ENCODE data around the gene PPFIA2. TPM values are rescaled to one million over a fixed set of nuclear protein-coding genes. Genes with fewer than 3 reads are reported as not detected.
"Not testable (repeated sequence)": the region's sequence is repeated elsewhere in the genome, so short reads cannot be mapped to it uniquely, and the experiment has no call there.

Gene PPFIA2
- total RNA-seq, 2 donors from 2014 or later, result 22.6 to 62.6 TPM

DNA sequence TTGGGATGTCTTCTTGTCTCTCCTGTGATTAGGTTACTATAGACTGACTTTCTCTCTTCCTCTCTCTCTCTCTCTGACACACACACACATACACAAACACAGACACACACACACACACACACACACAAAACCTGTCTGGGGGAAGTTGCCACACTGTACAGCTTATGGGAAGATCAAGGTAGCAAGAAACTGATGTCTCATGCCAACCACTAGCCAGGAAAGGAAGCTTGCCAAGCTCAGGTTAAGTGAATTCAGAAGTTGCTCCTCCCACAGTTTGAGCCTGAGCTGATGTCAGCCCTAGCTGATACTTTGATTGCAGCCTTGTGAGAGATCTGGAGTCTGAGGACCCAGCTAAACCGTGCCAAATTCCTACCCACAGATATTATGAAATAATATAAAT lies 67.1 kb downstream of the PPFIA2 start:
- no peak for DNase-seq (ENCODE audit: low spot score)
- intact Hi-C loops (cut with DNase I), result no loop called here

DNA sequence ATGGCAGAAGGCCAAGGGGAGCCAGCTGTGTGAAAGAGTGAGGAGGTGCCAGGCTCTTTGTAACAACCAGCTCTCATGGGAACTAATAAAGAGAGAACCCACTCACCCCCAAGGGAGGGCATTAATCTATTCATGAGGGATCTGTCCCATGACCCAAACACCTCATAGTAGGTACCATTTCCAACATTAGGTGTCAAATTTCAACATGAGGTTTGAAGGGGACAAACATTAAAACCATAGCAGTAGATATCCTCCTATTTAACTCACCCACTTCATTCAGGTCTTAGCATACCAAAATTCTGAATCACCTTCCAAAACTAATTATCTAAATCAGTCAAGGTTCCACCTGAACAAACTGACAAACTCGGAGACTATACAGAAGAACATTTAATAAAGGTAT lies 75.3 kb downstream of the PPFIA2 start:
- no peak for DNase-seq (ENCODE audit: low spot score)
- intact Hi-C loops (cut with DNase I), result no loop called here

DNA sequence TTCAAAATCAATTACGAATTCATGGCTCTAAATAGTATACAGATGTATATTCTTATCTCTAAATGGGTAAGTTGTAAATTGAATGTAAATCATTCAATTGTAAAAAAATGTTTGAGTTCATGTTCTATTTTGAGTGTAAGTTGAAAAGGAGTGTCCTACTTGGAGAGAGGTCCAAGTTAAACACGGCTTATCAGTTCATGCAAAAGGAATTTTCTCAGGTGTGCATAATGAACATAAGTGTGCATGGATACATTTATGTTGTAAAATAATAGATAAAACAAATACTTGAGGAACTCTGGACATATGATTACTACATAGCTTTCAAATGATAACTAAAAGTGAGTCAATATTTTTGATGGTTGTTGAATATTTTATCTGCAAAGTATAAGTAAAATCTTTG lies 79.5 kb downstream of the PPFIA2 start:
- no peak for DNase-seq (ENCODE audit: low spot score)
- intact Hi-C loops (cut with DNase I), result no loop called here

DNA sequence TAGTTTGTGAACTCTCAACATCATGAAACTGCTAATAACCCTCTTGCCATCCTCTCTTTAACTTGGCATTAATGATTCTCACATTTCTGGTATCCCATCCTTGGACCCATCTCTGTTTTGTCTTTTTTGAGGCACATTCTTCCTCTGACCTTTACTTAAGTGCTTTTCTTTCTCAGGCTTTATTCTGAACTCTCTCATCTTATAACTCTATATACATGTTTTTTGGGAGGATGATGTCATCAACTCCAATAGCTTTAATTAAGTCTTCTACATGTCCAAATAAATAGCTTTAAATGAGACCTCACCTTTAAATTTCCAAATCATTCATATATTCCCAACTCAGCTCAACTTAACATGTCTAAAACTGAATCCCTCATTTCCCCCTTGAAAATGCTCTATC lies 88.4 kb downstream of the PPFIA2 start:
- no peak for DNase-seq (ENCODE audit: low spot score)
- intact Hi-C loops (cut with DNase I), result no loop called here

DNA sequence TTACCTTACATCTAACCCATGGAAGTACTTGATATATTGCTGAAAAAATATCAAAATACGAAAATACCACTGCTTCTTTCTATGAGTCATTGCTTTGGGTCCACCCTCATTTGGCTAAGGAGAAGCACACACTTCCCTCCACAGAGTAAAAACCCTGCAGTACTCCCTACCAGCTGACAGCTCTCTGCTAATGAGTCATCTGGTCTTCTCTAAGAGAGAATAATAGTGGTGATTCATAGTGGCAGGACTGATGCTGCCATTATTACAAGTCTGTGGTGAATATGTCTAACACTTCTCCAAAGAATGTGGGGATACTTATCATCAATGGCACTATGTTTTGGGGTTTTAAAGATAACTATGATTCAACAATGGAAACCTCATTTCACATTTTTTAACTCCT lies 90.7 kb downstream of the PPFIA2 start:
- intact Hi-C loops (cut with DNase I), result no loop called here
- no peak for DNase-seq (ENCODE audit: low spot score)

DNA sequence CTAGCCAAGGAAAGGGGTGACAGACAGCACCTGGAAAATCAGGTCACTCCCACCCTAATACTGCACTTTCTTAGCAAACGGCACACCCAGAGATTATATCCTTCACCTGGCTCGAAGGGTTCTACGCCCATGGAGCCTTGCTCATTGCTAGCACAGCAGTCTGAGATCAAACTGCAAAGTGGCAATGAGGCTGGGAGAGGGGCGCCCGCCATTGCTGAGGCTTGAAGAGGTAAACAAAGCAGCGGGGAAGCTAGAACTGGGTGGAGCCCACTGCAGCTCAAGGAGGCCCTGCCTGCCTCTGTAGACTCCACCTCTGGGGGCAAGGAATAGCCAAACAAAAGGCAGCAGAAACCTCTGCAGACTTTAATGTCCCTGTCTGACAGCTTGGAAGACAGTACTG lies 99.8 kb downstream of the PPFIA2 start:
- DNase-seq (ENCODE audit: low spot score); intact Hi-C loops (cut with DNase I): not testable (repeated sequence)

DNA sequence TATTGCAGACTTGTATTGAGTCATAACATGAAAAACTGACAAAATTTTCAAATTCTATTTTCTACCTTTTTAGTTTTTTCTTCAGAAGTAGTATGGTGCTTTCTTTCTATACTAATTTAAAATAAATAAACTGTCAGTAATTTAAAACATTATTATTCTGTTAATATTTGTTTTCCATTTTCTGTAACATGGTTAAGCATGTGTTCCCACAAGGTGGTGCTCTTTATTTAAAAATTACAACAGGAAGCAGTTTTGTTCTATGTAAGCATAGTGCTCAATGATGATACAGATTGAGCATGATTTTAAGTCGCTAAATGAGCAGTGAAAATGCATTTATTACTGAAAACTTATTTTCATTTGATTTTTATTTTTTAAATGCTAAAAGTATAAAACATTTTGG lies 114.6 kb downstream of the PPFIA2 start:
- intact Hi-C loops (cut with DNase I), result no loop called here
- DNase-seq (ENCODE audit: low spot score), result no peak

DNA sequence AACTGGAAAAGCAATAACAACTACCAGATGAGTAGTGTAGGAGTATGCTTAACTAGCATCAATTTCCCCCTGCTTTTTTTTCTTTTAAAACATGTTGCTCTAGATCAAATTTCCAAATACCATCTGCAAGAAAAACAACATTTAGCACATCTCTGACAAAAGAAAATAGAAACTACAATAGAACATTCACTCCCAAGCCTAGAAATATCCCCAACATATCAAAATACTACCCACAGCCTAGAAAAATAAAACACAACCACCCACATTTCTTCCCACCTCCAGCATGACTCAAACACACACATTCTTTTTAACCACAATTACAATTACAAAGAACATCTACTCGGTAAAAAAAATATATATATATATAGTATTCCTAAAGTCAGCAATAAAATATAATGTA lies 120.0 kb downstream of the PPFIA2 start:
- intact Hi-C loops (cut with DNase I), result no loop called here
- DNase-seq (ENCODE audit: low spot score), result no peak

DNA sequence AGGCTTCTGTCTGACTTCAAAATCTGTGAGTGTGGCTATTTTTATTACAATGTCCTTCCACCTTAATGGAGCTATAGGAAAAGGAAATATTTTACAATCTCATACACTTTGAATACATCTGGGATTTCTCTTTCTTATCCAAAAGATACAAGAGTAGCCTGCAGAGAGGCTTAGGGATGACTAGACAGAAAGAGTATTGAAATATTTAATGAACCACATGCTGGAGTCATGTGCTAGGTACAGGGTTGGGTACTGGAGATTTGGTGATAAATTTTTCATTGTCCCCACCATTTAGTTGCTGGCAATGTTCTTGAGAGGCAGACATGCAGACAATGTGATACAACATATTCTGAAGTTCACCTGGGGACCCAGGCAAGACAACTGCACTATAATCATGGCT lies 126.0 kb downstream of the PPFIA2 start:
- intact Hi-C loops (cut with DNase I), result no loop called here
- DNase-seq (ENCODE audit: low spot score), result no peak

DNA sequence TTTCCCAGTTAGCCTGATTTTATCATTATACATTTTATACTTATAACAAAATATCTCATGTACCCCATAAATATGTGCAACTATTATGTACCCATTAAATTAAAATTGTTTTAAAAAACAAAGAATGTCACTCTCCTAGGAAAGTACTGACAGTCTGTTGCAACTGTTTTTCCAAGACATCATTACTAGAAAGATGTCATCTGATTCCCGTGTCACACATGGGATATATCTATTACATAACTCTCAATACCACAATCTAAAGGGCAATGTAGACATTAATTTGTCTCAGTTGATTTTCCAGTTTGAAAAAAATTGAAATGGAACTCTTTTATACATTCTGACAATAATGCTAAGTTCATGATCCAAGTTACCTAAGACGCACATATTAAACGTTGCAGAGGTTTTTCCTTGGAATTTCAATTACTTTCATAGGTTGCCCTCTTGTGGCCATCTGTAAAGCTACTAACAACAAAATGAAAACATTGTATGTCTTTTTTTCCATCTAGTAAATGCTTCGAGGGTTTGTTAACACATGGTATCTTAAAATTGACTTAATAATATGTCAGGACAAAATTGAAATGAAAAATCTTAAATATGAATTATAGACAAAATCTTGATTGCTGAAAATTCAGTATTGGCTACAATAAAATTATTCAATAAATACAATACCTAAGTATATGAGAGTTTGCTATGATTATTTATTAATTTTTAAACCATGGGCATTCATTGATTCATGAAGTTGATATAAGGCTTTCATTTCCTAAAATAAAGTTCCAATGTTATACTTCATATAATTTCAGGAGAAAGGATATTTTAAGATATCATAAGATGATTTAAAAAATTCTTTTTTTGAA lies 131.6 kb downstream of the PPFIA2 start:
- DNase-seq (ENCODE audit: low spot score), result no peak
- intact Hi-C loops (cut with DNase I), result loop anchor here (5.0 to 10.0 kb wide), 3 partner anchors 163 to 325 kb away; no protein-coding TSS in a partner anchor

DNA sequence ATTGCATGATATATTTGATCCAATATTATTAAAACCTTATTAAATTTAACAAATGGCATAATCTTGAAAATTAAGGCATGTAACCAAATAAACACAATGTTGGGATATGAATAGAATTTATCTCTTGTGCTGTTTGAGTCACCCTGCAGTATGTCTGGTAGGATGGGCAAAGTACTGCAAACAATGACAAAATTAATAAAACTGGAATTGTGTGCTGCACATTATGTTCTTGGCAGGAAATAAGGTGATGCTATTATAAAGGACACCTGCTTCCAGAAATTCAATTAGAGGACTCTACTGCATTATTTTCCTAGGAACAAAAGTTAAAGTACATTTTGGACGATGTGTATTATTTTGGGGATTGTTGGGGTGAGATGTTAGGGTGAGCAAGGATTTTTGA lies 132.7 kb downstream of the PPFIA2 start:
- no peak for DNase-seq (ENCODE audit: low spot score)
- intact Hi-C loops (cut with DNase I), result loop anchor here (5.0 to 10.0 kb wide), 3 partner anchors 162 to 324 kb away; no protein-coding TSS in a partner anchor

DNA sequence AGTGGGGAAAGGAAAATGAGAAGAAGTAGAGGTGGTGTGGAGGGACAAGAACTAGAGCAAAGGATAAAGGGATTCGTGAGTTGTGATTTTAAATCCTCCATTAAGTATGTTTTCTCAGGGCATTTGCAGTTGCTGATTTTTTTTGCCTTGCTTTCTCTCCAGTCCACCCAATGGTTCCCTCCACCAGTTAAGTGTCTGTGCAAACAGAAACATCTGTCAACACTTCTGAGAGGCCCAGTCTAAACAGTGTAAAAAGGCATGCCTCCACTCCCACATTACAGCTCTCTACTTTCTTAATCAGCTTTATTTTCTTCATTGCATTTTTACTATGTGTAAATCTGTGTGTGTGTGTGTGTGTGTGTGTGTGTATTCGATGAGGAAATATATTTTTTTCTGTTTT lies 141.2 kb downstream of the PPFIA2 start:
- no peak for DNase-seq (ENCODE audit: low spot score)
- intact Hi-C loops (cut with DNase I), result no loop called here

DNA sequence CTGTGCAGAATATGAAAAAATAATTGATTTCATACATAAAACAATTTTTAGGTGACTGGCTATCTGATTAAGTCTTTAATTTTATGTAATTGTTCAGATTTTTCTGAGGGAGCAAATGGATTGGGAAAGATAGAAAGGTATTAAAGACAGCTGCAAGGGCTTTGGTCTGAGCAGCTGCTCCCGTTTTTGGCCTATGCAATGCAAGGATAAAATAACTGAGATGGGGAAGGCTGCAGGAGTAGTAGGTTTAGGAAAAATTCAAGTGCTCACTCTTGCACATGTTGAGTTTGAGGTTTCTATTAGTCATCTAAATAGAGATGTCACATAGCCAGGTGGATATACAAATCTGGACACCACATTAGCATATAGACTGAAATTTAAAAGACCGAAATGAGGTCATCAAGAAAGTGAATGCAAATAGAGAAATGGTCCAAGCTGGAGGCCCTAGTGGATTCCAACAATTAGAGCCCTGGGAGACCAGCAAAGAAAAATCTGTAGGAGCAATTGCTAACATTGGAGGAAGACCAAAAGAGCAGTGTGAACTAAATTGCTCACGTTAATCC lies 144.0 kb downstream of the PPFIA2 start:
- intact Hi-C loops (cut with DNase I), result no loop called here
- no peak for DNase-seq (ENCODE audit: low spot score)

DNA sequence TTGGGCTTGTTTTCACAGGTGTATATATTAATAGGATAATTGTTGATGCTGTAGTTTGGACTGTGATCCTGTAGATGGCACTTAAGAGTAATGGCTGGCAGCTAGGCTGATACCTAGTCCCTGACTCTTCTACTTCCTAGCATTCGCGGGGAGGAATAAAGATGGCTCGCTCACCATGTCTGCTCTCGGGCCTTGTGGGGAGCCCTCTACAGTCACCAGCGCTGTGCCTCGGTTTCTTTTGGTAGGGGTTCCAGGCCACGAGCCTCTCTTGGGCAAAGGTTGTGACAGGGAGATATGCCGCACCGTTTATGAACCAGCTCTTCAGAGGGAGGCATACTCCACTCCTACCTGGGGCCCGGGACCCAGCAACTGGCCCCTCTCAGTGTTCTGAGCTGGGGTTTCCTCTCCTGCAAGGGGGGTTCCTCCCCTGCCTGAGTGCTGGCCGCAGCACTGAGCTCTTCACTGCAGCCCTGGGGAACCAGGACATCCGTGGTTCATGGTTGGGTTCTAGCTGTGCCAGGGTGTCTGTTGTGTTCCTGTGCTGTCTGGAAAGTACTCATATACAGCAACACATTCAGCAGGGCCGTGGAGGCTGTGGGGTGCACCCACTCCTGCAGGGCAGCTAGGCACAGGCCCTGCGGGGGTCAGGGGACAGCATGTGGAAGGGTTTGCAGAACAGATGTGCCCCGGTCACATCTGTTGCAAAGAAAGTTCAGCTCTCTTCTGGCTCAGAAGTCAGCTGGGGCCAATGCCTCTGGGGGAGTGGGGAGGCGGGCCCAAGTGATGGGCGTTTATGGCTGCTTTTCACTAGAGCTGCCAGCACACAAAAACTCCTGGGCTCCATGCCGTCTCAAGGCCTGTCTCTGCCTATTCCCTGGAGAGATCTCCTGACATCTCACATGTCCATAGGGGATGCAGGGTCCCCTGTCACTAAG lies 147.9 kb downstream of the PPFIA2 start:
- intact Hi-C loops (cut with DNase I), result no loop called here
- no peak for DNase-seq (ENCODE audit: low spot score)

DNA sequence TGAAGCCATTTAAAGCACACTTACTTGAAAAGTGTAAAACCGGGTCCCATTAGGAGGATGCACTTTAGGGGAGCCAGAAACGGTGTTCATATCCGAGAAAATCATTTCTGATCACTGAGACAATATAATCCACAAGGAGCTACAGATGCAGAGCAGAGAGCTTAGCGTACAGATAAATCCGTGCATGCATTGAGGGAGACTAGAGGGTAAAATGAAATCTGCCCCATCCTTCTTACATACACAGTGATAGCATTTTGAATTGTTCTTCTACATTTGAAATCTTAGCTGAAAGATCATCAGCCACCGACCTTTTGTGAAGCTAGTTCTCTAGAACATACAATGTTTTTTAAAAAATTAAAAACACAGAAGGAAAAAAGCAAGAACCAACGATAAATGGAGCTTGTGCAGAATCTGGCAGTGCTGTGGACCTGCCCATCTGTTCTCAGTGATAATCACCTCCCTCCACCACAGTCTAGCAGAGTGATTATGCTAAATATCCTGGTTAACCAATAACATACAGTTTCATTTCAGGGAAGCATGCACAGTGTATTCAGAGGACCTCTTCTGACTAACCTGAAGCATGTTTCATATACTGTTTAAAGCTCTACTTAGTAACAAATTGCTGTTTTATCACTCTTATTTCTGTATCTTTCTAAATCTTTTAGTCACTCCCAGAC lies 161.1 kb downstream of the PPFIA2 start:
- no peak for DNase-seq (ENCODE audit: low spot score)
- intact Hi-C loops (cut with DNase I), result no loop called here

DNA sequence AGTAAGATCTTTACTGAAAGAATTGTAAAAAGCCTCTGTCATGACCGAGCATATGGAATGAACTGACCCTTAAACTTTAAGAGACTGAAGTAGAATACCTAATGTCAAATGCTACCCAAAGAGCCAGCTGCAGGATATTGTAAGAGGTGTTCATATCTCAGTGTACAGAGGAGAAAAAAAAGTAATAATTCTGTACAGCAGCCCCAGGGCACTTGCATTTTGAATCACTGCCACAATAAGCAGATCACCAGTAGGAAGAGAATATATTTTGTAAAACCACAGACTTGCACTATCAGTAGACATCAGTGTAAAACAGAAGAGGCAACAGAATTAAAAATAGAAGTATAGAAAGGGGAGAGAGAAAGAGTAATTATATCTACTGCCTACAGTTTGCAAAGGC lies 162.6 kb downstream of the PPFIA2 start:
- no peak for DNase-seq (ENCODE audit: low spot score)
- intact Hi-C loops (cut with DNase I), result no loop called here

DNA sequence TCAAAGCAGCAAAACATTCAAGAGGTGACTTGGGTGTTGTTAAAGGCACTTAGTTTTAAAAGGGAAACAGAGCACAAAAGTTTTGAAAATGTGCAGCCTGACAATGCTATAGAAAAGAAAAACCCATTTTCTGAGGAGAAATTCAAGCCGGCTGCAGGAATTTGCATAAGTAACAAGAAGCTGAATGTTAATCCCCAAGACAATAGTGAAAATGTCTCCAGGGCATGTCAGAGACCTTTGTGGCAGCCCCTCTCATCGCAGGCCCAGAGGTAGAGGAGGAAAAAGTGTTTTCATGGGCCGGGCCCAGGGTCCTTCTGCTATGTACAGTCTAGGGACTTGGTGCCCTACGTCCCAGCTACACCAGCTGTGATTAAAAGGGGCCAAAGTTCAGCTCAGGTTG lies 167.9 kb downstream of the PPFIA2 start:
- DNase-seq (ENCODE audit: low spot score), result peak; percentile 41
- intact Hi-C loops (cut with DNase I), result no loop called here

DNA sequence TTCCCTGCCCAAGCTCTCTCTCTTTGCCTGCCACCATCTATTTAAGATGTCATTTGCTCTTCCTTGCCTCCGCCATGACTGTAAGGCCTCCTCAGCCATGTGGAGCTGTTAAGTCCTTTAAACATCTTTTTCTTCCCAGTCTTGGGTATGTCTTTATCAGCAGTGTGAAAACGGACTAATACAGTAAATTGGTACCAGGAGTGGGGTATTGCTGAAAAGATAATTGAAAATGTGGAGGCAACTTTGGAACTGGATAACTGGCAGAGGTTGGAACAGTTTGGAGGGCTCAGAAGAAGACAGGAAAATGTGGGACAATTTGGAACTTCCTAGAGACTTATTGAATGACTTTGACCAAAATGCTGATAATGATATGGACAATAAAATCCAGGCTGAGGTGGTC lies 168.4 kb downstream of the PPFIA2 start:
- DNase-seq (ENCODE audit: low spot score); intact Hi-C loops (cut with DNase I): not testable (repeated sequence)

DNA sequence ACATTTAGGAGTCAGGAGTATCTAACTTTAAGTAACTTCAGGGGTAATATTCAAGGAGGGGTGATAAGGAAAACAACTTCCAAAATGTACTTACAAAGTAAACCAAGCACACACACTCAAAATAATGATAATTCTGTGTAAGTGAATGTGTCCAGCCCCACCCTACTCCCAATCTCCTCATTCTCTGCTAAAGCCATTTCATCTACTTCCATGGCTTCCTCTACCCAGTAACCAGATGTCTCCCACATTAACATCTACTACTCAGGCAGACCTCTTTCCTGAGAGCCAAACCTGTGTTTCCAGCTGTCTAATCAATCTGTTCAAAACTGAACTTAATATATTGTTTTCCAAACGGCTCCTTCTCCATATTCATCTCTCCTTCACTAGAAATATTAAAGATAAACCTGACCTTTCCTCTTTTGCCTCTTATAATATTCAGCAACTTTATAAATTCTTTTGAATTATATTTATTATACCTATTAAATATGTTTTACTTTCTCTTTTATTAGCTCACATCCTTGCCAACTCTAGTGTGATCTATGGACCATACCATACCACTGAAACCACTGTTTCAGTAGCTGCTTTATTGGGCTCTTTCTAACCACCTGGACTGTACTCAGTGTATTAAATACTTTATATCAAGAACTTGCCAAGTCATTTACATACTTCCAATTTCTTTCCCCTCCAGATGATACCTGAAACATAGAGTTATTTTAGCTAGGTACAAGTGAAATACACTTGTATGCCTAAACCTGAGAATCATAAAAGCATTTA lies 170.7 kb downstream of the PPFIA2 start:
- intact Hi-C loops (cut with DNase I), result no loop called here
- no peak for DNase-seq (ENCODE audit: low spot score)

All from posterior vena cava (tissue), 2 donors.